AG09309 (cell line): ENCODE data around the gene PPFIBP1.
A peak's percentile ranks its signal among the peaks of the same experiment; 100 is the strongest.
"Not testable (repeated sequence)": the region's sequence is repeated elsewhere in the genome, so short reads cannot be mapped to it uniquely, and the experiment has no call there.

Source experiments
- DNase-seq: peaks from one replicate; pipeline ENCODE4 v3.0.0-alpha.2; 2010; ENCODE audit warnings: low read depth
- H3K4me3 ChIP-seq: 2 replicates; pipeline ENCODE4 v1.5.1; 2011; ENCODE audit warnings: mild to moderate bottlenecking, low read depth, low read length, moderate library complexity; ENCODE audit not compliant: control insufficient read depth
- CTCF ChIP-seq: IDR thresholded peaks from 2 replicates; pipeline ENCODE4 v1.5.1; 2011; ENCODE audit warnings: mild to moderate bottlenecking, low read depth, low read length, inconsistent platforms; ENCODE audit not compliant: insufficient read depth, control insufficient read depth; ENCODE audit errors: missing control alignments

The PPFIBP1 gene

DNA sequence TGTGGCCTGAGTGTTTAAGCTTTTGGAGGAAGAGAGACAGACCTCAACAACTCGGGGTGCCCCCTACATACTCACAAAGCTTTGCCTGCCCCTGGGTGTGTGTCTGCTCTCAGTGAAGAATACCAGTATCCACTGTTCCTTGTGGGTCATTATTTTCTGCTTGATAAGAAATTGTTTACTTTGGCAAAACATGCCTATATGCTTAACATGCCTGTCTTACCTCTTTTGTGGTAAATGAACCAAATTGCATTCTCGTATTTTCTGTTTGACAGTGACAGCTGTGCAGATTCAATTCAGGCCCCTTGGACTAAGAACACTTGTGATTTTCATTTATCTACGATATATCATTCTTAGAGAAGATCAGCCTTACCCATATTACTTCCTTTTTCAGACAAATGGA lies 121.7 kb downstream of the PPFIBP1 start:
- TF ChIP-seq CTCF = no peak
- no peak overlapping the region for H3K4me3 ChIP-seq
- DNase-seq = no peak

GRCh38 chr12:27646149-27646548 lies 122.1 kb downstream of the PPFIBP1 start:
- no peak for TF ChIP-seq CTCF
- DNase-seq = no peak
- no peak overlapping the region for H3K4me3 ChIP-seq

DNA sequence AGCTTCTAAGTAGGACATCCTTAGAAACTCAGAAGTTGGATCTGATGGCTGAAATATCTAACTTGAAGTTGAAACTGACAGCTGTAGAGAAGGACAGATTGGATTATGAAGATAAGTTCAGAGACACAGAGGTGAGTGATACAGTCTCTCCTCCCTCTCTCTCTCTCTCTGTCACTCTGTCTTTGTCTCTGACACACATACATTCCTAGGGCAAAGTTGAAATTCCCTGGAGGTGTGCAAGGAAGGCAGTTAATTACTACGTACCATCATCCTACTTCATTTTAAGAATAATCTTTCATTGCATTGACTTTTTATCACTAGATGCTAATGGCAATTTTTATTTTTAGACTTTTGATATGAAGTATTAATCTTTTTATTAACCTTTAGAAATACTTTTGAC lies 126.0 kb downstream of the PPFIBP1 start:
- H3K4me3 ChIP-seq = no peak overlapping the region
- no peak for TF ChIP-seq CTCF
- no peak for DNase-seq

- DNase-seq = no peak
- TF ChIP-seq CTCF = no peak
- no peak overlapping the region for H3K4me3 ChIP-seq
These were observed 127.2 kb downstream of the PPFIBP1 start for GRCh38 chr12:27651201-27651600.

DNA sequence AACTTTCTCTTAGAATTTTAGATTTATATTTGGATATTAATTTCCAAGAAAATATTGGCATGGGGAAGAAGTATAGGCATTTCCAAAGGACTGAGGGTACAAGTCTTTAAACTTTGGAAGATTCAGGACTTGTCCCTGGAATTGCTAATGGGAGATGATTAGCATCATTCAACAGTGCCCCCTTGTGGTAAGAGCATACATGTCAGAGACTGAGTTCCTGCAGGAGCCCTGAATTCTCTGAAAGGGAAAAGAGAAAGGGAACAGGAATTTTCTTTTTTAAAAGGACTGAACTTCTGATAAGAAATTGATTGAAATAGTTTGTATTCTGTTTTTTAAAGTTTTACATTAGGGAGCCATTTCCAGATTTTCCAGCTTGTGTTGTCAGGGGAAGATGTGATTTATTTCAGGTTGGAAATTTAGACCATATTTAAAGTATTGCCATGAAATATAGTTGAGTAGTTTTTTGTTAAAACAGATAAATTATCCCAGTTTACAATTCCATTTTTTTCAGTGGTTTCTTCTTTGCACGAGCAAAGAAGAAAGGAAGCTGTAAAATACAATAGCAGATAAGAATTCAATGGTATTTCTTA lies 128.3 kb downstream of the PPFIBP1 start:
- H3K4me3 ChIP-seq = no peak overlapping the region
- DNase-seq = peak; percentile 54
- TF ChIP-seq CTCF = peak; percentile 85

DNA sequence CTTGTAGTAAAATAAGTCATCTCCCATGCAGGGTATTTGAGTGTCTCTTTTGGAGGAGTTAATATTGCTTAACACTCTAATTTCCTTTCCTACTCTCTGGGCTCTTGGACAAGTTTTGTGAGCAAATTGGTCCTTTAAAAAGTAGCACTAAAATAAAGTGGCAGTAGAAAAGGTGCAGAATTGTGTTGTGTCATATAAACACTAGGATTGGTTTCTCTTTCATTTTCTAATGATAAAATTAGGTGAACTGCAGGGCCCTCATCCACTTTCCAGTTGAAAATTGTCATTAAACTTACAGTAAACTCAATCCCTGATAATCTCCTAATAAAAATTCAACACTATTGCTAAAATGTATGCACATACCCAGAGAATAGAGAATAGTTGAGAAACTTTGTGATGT lies 129.7 kb downstream of the PPFIBP1 start:
- H3K4me3 ChIP-seq = no peak overlapping the region
- no peak for DNase-seq
- no peak for TF ChIP-seq CTCF

- H3K4me3 ChIP-seq, DNase-seq: not testable (repeated sequence)
These were observed 131.5 kb downstream of the PPFIBP1 start for GRCh38 chr12:27655476-27655875.
